Kasumi-1 (cell line): ENCODE data around the gene TUBGCP3.

ENCODE experiments used
- DNase-seq, 2 experiments: peaks; one replicate each; lab custom pipeline; 2025; lab: John Stamatoyannopoulos, UW

TUBGCP3 gene

GRCh38 chr13:112453874-112454647 lies 133.9 kb downstream of the TUBGCP3 start:
- no peak for DNase-seq

- DNase-seq, result no peak
Measured at GRCh38 chr13:112453207-112453829, 134.6 kb downstream of the TUBGCP3 start.

DNA sequence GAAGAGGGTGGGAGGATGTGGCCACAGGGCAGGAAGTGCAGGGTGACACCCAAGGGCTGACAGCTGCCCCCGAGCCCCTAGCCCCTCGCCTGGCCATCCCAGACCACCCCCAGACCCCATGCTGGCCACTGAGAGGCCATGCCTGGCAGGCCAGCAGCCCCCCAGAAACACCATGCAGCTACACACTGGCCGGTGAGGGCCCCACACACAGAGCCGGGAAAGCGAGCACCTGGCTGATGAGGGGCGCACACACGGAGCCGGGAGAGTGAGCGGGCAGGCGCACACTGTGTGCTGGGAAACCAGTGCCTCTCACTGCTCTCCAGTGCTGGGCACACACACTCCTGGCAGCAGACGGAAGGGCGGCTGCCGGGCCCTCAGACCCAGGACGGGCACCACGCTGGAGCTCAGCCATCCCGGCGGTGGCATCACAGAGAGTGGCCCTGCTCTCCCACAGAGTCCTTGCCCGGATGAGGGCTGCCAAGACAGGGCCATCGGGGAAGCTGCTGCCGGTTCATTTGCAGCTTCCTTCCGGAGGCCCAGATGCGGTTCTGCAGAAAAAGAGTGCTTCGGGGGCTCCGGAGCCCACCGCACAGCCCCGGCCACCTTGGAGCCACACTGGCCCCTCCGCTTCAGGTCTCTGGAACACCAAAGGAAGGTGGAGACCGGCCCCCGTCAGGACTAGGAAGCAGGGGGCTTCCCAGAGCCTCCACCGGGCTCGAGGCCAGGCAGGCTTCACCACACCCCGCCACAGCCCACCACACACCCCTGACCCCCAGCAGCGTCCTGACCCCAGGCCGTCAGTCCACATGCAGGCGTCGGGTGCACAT lies 135.4 kb downstream of the TUBGCP3 start:
- no peak for DNase-seq

DNA sequence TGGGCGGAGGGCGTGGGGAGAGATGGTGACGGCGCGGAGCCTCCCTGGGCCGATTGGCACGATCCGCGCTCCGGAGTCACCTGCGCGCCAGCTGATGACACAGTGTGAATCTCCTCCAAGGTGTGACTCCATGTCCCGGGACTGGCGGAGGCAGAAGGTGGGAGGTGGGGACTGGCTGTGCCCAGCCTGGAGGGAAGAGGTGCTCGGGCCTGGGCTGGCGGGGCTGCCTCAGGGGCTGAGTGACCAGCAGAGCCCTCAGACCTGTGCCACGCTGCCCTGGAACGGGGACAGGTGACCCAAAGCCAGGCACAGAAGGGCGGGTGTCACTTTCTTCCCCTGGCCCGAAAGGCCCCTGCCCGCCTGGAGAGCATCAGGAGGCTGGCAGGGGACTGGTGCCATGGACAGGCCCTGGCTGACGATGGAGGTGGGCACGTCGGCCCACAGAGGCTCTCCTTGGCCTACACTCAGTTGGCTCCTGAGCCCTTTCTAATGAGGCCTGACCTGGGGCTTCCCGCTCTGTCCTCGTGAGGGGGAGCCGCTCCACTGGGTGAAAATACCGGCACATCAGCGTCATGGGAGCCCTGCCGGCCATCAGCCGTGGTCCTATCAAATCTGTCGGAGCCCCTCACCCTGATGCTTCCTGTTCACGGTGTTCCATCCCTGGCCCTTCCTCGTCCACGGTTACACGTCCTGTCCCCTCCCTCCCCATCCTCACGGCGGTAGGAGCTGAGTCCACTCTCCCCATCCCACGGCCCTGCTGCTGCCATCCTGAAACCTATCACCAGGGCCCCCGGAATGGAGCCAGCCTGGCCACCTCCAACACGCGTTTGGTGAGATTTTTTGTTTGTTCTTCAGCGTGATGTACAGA lies 136.2 kb downstream of the TUBGCP3 start:
- no peak for DNase-seq

DNA sequence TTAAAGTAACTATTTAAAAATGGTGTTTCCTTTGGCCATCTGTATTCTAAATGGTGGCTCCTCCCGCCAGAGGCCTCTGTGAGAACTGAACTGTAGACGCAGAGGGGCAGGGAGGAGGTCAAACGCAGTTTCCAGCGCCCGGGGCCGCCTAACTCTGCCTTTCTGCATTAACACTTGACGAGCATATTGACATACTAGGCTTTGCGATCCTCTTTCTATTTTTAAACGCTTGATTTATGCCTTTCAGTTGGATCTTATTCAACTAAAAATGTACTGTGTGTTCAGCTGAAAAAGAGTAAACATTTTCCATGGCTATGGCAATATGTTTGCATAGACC lies 137.1 kb downstream of the TUBGCP3 start:
- no peak for DNase-seq

DNA sequence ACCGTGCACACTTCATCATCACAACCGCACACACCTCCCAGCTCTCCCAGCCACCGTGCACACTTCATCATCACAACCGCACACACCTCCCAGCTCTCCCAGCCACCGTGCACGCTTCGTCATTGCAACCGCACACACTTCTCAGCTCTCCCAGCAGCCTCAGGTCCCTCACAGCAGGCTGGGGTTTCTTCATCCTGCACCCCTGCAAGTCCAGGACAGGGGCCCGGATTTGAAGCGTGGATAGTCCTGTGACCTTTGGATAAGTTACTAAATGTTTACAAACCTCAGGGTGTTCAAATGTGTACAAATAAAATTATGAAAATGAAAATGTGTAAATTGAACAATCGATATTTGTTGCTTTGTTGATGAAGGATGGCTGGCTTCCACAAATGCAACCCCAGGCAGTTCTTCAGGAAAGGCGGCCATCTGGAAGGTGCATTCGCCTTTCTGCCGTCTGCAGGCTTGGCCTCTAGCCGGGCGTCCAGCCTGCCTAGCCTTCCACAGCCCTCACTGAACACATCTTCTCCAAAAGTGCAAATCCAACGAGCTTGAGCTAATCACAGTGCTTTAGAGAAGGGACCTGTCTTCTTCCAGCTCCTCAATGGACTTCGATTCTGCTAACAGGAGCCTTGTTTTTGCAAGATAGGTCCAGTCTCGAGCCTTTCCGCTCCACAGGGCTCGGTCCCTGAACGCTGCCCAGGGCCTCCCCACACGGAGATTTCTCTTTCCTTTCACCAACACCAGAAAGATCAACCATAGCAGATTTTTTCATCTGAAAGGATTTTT lies 137.6 kb downstream of the TUBGCP3 start:
- DNase-seq, result no peak

DNA sequence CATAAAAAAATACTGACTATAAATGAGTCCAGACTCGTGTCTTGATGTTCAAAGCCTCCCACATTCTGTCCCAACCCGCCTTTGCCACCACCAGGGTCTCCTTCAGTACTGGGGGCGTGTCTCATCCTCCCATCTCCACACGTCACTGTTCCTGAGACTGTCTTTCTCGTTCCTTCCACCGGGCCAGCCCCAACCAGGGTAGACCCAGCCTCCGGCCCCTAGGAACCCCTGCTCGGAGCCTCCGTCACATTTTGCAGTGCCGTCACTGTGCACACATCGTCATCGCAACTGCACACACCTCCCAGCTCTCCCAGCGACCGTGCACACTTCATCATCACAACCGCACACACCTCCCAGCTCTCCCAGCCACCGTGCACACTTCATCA lies 138.4 kb downstream of the TUBGCP3 start:
- DNase-seq, result no peak

DNA sequence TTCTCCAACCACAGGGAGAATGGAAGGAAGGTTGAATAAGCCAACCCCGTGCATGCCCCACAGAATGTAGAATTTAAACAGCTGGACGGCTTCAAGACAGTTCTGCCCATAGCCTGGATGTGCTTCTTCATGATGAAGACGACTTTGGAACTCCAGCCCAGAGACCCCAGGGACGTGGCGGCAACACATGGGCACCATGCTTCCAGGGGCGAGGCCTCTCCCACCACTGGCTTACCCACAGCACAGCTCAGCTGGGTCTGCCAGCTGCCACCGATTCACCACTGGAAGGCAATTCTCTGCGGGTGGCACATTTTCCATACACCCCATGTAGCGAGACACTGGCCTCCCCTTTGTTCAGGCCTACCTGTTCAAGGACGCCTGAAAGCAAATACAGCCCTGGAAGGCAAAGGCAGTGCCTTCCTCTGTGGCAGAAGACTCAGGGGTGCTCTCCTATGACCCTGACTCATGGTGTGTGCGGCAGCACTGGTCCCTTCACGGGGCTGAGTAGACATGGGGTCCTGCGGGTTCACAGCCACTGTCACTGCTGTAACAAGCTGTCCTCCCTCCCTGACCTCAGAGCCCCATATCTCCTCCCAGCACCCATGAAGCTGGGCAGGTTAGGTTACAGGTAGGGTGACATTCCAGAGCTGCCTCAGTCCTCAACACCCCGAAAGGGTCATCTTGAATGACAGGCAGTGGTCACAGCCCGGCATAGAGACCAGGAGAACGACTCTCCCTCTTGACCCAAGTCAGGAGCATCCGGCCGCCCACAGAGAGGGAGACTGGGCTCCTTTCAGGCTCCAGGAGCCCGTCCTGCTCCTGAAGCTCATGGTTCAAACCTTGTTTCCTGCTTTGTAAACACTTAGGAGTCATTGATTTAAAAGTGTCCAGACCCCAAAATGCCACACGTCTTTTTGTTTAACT lies 139.1 kb downstream of the TUBGCP3 start:
- DNase-seq, result no peak

GRCh38 chr13:112447761-112448603 lies 140.0 kb downstream of the TUBGCP3 start:
- DNase-seq, result no peak

GRCh38 chr13:112447306-112447705 lies 140.6 kb downstream of the TUBGCP3 start:
- DNase-seq, result no peak

GRCh38 chr13:112446867-112447266 lies 141.1 kb downstream of the TUBGCP3 start:
- DNase-seq, result no peak

- no peak for DNase-seq
Measured at GRCh38 chr13:112446347-112446861, 141.5 kb downstream of the TUBGCP3 start.

DNA sequence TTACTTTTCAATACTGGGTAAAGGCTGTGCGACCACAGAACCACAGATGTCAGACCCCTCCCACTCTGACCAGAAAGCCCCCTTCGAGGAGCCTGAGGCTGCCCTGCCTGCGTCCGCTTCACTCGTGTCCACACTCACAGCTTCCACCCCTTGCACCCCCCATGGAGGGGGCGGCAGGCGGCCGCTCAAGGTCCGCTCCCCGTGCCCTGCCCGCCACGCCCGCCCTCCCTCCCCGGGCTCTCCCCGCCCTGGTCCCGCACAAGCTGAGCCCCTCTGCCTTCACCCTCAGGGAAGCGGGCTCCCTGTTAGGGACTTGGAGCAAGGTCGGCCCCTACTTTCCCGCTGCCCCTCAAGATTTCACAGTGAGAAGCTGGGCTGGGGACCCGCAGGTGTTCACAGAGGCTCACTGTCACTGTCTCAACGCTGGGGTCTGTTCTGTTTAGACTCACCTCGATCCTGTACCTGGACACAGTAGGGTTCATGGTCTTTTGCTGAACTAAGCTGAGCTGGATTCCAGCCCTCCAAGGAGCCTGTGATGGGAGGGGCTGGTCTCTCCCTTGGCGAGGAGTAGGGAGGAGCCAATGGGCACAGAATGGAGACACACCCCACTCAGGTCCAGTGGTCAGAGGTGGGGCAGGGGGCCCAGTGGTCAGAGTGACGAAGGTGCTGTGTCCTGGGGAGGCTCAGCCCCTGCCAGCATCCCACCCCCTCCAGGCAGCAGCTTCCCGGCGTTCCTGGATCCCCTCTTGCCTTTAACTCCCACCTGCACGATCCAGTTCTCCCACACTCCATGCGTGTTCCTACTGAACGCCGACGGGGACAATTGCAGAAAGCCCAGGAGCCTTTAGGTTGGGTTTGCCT lies 142.3 kb downstream of the TUBGCP3 start:
- no peak for DNase-seq

DNA sequence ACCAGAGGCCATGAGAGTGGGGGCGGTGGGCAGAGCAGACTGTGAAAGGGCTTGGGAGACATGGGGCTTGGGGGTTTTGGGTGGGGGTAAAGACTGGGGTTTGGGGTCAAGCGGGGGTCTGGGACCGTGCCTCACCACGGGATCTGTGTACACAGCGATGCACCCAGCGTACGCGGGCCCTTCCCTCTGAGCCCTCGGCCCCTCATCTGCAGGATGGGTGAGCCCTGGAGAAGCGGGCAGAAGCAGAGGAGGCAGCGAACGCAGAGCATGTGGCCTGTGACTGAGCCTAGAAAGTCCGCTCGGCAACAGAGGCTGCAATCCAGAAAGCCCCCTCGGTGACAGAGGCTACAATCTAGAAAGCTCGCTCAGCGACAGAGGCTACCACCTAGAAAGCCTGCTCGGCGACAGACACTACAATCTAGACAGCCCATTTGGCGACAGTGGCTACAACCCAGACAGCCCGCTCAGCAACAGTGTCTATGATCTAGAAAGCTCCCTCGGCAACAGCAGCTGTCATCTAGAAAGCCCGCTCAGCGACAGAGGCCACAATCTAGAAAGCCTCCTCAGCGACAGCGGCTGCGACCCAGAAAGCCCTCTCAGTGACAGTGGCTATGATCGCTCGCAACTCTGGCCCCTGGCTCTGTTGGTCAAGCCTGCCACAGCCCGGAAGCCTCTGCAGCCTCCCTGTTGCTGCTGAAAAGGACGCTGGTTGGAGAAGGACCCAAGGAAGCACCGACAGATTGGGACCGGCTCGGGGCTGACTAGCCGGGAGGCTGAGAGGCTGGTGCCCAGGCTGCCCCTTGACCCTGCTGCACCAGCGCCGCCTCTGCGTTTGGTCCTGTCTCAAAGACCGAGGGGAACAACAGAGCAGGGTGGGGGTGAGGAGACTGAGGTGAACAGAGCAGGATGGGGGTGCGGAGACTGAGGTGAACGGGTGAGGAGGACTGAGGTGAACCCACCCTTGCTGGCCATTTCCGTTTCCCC lies 143.2 kb downstream of the TUBGCP3 start:
- DNase-seq, result no peak

DNA sequence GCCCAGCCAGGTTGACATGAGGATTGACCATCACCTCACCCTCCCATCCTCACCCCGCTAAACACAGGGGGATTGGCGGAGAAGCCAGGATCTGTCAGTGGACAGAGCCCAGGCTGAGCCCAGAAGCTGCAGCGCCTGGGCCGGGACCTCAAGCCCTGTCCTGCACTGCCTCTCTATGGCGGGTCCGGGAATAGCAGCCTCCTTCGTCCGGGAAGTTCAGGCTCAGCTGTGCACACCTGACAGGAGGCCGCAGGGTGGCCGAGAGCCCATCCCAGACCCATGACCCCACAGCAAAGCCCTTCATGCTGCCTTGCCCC lies 144.0 kb downstream of the TUBGCP3 start:
- peak; percentile 38 to 45 for DNase-seq

- DNase-seq, result peak; percentile 7 to 13
Measured at GRCh38 chr13:112443191-112443994, 144.6 kb downstream of the TUBGCP3 start.
